CD4-positive, alpha-beta T cell treated with Interleukin-1 beta for 1 hour (primary cell): ENCODE data around the gene LRP11.
"Not testable (repeated sequence)": the region's sequence is repeated elsewhere in the genome, so short reads cannot be mapped to it uniquely, and the experiment has no call there.

Source experiments
- DNase-seq, 2 donors: peaks; one replicate each; pipeline ENCODE4 v3.0.0-alpha.2; 2020 to 2022

Gene LRP11, protein sequence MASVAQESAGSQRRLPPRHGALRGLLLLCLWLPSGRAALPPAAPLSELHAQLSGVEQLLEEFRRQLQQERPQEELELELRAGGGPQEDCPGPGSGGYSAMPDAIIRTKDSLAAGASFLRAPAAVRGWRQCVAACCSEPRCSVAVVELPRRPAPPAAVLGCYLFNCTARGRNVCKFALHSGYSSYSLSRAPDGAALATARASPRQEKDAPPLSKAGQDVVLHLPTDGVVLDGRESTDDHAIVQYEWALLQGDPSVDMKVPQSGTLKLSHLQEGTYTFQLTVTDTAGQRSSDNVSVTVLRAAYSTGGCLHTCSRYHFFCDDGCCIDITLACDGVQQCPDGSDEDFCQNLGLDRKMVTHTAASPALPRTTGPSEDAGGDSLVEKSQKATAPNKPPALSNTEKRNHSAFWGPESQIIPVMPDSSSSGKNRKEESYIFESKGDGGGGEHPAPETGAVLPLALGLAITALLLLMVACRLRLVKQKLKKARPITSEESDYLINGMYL

DNA sequence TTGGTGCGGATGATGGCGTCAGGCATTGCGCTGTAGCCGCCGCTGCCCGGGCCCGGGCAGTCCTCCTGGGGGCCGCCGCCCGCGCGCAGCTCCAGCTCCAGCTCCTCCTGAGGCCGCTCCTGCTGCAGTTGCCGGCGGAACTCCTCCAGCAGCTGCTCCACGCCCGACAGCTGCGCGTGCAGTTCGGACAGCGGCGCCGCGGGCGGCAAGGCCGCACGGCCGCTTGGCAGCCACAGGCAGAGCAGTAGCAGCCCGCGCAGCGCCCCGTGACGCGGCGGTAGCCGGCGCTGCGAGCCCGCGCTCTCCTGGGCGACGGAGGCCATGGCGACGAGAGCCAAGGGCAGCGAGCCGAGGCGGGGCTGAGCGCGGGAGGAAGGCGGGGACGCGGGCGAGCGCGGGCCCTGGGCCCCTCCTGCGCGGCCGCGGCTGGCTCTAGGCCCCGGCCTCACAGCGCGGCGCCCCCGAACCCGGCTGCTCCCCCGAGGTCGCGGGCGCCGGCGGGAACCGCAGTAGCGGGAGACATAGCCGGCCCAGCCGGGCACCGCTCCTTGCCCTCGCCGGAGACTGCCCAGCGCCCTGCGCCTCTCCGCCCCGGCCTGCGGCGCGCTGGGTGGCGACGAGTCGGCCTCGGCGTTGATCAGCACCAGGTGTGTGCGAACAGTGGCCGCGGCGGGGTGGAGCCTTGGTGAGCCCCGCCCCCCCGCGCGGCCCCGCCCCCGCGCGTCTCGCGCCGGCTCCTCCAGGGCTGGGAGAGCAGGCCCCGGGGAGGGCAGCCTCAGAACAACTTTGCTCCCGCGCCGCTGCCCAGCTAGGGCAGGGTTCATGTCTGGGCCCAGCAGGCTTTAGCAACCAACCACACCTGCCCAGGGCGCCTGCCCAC is at the start of gene LRP11:
Gene LRP11 (minus strand): TSS at position 662 of the 880 bp plus-strand sequence. CDS start 339 bp downstream, at position 323.
- DNase-seq, result peak; percentile 81 to 84

DNA sequence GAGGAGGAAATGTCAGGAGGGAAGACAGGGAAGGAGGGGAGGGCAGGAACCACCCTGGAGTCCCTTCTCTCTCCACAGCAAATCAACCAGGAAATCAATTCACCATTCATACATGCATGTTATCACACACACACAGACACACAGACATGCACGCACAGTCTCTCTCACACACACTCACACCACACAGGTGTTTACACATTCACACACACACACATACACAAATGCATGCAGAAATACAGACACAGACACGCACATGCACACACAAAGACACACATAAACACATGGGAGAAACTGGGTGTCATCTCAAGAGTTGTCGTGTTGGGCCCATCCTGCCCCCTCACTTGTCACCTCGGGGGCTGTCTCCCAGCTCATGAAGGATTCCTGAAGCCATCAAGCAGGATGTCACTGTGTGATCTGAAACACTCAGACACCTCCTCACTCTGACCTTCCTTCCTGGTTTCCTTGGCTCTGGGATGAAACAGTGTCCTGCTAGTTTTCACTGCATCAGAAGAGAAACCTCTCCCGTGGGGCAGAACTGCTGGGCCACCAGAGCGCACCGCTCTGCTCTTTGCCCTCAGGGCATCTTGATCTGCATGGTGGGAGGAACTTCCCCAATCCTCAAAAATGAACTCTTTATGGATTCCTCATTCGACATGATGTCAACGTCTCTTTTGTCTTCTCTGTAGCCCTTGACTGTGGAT is 49.5 kb upstream of the LRP11 start:
- DNase-seq, result no peak

DNA sequence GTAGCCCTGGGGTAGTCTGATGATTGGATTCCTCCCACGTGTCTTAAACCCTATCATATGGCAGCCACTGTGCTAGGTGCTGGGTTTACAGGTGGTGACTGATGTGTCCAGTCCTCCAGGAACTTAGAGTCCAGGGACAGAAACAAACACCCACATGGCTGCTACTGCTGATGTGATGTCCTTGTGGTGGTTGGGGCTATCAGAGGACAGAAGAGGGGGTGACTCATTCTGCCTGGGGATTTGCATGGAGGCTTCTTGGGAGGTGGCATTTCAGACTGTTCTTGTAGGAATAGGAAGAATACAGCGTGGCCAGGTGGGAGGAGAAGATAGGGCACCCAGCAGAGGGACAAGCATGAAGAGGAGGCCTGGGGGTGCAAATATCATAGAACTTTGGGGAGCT is 48.9 kb upstream of the LRP11 start:
- DNase-seq, result no peak

DNA sequence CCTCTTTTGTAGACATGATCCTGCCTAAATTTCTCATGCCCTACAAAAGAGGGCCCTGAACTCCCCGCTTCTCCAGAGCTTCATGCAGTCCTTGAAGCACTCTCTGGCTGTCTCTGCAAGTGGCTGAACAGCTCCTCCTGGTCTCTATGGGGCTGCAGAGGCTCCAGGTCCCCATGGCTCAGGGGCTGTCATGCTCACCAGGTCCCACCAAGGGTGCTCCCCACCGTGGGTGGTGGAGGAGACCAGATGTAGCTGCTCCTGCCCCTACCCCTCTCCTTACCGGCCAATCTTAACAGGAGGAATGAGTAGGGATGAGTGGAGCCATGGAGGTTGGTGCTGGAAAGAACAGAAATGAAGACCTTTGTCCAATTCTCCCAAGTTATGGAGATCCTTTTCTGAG is 48.5 kb upstream of the LRP11 start:
- DNase-seq, result not testable (repeated sequence)

DNA sequence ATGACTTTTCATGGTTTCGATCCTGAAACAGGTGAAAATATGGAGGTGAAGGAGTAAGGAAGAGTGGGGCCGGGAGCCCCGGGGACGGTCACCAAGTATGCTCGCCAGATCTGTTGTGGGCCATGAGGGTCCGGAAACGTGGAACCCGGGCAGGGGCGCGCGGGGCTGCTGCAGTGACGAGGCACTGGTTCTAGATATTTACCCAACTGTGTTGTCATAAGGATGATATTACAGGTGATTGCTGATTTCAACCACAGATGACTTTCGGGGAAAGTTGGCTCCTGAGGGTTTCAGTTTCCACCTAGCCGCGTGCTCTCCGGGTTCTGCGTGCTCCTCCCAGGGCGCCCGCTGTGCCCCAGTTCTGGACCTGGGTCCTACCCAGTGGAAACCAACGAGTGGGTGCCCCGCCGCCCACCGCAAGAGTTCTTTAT is 46.6 kb upstream of the LRP11 start:
- DNase-seq, result no peak

DNA sequence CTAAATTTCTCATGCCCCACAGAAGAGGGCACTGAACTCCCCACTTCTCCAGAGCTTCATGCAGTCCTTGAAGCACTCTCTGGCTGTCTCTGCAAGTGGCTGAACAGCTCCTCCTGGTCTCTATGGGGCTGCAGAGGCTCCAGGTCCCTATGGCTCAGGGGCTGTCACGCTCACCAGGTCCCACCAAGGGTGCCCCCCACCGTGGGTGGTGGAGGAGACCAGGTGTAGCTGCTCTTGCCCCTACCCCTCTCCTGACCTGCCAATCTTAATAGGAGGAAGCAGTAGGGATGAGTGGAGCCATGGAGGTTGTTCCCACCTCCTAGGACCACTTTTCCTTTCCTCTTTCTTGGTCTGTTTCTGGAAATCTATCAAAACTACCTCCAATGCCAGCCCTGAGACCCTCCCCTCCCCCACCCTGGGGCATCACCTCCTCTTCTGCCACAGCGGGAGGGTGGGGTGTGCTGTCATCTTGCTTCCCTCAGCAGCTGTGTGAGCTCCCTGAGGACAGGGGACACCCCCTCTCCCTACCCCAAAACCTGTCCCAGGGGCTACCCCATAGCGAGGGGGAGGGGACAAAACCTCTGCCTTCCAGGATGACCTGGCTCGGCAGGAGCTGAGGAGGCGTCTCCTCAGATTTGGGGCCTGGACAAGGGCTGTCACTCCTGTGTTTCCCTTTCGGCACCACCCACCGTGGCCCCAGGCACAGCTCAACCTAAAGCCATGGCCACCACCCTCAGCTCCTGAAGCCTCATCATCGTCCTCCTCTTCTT is 45.7 kb upstream of the LRP11 start:
- no peak for DNase-seq

DNA sequence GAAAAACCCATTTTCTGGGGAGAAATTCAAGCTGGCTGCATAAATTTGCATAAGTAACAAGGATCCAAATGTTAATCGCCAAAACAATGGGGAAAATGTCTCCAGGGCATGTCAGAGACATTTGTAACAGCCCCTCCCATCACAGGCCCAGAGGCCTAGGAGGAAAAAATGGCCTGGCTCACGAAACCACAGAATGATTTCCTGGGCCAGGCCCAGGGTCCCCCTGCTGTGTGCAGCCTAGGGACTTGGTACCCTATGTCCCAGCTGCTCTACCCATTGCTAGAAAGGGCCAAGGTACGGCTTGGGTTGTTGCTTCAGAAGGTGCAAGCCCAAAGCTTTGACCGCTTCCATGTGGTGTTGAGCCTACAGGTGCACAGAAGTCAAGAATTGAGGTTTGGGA is 44.3 kb upstream of the LRP11 start:
- not testable (repeated sequence) for DNase-seq

DNA sequence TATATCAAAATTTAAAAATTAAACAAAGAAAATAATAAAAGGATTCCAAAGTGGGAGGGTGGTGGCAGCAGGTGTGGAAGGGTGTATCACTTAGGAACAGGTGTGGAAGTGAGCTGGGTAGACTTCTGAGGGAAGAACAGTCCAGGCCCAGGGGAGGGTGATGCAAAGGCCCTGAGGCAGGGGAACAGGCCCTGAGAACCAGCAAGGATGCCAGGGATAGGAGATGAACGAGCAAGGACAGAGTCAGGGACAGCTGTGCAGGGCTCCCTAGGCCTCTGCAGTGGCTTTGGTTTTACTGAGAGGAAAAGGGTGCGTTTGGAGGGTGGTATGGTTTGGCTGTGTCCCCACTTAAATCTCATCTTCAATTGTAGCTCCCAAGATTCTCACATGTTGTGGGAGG is 43.2 kb upstream of the LRP11 start:
- DNase-seq, result no peak

DNA sequence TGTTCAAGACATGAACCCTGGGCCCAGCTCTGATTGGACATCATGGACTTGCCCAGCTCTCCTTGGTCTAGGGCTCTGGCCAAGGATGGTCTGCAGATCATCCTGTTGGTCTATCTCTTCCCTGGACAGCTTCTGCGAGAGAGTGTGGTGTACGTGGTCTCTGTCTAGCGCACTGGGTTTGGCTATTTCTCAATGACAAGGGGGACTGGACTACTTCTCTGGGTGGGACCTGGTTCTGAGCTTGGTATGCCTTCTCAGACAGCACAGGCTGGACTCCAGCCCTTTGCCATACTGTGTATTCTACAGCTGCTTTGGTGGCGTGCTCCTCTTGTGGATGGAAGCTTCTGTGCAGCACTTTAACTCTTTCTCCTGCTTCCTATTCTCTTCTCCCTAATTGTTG is 42.2 kb upstream of the LRP11 start:
- DNase-seq, result no peak

DNA sequence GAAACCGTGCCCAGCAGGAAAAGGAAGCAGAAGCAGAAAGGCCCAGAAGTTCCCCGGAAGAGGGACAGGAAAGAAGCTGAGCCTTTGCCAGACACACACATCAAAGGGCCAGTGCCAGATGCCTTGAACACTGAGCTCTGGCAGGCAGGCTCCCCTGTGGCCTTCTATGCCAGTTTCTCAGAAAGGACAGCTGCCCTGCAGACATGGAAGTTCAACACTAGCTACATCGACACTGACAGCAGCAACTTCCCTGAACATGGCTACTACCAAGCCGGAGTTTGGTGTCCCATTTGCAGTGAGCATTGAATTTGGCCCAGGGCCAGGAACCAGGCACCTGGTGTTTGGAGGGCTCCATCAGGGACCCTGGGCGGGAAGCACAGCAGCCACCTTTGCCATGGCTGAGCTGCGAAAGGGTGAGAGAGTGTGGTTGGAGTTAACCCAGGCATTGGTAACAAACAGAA is 41.8 kb upstream of the LRP11 start:
- no peak for DNase-seq

DNA sequence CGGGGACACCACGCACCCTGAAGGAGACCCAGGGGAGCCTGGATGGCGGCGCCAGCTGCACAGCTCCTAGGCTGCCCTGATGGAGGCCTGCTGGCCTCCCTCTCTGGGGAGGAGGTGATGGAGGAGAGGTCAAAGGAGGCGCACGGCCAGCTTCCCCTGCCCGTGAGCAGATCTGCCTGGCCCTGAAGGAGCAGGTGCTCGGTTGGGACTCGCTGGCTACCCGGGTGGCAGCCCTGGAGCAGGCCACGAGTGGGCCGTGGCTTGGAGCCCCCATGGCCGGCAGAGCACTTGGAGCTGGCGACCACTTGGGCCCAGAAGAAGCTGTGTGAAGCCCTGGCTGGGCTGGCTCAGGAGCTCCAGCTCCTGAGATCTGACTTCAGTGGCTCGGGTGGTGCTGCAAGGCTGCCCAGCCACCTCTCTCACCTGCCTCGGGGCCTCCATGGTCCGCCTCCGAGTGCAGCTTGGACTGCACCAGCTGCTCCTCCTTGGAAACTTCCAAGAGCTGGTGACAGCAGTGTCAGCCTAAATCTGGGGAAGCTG is 41.3 kb upstream of the LRP11 start:
- DNase-seq, result no peak

DNA sequence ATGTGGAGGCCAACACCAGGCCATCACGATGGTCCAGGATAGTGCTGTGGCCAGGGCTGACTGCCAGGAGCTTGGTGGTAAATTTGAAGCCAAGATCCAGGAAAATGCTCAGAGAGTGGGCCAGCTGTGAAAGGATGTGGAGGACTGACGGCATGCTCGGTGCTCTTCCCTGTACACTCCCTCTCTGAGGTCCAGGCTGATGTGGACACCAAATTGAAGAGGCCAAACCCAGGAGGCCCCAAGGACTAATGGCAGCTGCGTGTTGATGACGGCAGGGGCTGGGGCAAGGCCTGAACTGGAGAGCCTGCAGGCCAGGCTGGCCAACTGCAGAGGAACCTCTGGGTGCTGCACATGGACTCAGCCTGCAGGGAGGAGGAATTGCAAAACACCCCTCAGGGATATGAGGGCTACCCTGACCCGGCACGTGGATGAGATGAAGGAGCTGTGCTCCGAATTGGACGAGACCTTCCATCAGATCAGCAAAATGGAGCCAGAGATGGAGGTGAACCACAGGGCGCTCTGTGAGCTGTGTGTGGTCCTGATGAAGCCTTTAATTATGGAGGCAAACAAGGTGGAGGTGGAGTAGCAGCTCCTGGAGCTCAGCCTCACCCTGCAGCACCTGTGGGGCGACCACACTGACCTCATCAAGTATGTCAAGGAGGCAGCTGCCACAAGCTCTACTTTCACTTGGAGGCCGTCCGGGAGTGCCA is 40.7 kb upstream of the LRP11 start:
- no peak for DNase-seq

DNA sequence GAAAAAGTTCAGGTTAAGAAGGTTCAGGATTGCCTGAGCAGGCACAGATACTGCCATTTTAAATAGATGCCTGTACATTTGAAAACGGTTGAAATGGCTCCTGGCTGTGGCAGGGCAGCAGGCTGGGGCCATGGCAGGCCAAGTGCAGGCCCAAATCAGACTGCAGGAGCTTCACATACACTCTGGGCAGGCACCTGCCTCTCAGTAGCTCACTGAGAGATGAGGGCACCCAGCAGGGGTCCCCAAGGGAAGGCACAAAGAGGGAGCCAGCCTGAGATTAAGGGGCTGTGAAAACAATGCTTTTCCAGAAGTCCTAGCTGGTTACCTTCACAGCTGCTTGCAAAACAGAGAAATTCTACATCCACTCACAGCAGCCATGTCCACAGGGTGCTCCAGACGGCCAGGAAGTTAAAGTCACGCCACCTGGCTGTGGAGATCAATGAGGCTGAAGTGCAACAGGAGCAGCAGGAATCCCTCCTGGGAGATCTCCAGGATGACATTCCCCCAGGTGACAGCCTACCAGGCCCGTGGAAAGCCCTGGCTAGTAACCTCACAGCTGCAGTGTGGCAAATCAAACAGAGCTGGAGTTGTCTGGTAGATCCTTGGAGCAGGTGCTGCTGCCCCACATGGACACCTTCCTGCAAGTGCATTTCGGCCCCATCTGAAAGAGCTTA is 39.9 kb upstream of the LRP11 start:
- no peak for DNase-seq

DNA sequence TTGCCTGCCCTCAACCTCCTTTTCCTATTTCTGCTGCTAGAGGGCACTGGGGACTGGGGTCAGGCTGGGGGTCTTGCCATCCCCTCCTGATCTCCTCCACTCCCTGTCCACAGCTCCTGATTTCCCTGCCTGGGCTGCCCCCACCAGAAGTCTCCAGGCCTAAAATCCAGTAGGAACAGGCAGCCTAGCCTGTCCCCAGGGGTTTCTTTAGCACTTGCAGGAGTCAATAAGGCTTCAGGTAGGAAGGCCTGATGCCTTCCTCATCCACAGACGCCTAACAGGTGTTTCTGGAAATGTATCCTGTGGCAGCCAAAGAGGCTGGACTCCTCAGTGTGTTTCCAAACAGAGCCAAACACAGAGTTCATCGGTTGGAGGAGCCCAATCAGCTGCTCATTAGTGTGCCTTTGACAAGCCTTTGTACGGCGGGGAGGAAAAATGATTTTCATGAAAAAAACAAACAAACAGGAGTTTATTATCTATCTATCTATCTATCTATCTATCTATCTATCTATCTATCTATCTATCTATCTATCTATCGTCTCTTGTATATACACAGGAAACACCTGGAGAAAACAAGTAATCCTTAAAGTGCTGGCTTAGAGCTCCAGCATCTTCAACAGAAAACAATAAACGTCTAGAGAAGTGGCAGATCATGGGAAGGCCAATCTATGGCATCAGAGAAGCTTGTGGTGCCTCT is 37.4 kb upstream of the LRP11 start:
- DNase-seq, result no peak

DNA sequence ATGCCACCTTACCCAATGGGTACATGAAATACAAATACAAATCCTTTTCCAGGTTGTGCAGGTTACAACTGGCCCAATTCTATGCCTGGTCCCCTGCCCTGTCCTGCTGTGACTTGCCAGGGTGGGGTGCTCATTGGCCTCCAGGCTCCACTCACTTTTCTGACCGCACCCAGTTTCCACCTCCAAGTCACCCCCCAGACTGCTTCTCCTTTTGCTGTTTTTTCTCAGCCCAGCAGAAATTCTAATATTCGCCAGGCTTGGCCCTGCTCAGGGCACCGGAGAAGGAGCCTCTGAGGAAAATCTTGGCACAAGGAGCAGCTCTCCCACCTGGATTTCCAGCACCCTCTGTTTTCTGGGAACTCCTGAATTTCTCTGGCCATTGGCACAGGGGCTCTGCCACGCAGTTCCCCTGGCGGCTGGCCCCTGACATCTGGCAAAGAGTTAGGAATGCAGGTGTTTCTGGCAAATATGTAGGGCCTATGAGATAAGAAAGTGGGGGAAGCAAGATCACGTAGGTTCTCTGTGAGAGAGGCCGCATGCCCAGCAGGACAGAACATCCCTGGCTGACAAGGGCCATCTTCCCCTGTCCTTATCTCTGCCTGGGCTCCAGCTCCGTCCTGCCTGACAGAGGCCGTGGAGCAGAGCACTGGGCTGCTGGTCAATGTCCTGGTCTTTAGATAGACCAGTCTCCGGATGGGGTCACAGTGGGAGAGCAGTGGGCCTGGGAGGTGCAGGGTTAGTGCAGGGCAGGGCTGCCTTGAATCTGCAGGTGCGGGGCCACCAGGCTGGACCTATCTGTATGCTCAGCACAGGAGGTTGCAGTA is 36.7 kb upstream of the LRP11 start:
- no peak for DNase-seq

DNA sequence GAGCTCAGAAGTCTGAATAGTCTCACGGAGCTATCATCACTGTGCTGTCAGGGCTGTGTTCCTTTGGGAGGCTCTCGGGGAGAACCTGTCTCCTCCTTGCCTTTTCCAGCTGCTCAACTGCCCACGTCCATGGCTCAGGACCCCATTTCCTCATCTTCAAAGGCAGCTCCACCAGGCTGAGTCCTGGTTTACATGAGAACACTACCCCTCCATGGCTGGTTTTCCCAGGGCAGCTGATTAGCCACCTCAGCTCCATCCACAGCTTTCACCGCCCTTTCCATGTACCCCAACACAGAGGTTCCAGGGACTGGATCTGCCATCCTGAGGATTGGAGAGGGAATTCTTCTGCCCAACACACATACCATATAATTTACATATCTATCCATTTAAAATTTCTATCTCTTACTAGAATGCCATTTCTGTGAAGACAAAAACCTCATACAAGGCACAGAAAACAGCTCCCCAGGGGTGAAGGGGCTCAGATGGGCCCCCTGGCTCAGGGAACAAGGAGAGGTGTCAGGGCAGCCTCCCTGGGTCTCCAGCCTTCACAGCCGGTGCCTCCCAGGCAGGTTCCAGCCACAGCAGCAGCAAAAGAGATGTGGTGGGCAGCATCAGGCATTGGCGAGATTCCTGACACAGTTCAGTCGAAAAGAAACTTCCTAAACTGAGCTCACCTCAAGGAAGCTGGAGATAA is 35.9 kb upstream of the LRP11 start:
- DNase-seq, result no peak

DNA sequence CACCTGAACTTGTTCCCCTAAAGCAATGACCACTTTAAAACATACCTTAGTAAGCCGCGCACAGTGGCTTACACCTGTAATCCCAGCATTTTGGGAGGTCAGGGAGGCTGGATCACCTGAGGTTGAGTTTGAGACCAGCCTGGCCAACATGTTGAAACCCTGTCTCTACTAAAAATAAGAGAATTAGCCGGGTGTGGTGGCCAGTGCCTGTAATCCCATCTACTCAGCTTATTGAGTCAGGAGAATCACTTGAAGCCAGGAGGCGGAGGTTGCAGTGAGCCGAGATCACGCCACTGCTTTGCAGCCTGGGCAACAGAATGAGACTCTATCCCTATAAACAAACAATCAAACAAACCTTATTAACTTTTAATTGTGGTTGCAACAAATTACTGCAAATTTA is 35.3 kb upstream of the LRP11 start:
- no peak for DNase-seq

DNA sequence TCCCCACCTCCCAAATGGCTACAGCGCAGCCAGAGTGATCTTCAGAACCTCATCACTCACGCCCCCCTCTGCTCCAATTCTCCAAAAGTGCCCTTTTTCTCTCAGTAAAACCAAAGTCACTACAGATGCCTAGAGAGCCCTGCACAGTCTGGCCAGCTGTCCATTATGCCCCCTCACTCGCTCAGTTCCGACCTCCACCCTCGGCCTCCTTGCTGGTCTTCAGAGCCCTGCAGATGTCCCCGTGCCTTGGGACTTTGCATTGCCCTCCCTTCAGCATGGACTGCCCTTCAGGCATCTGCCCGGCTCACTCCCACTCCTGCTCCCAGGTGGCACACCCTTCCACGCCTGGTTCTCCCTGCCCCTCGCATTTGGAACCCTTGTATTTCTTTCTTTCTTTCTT is 34.8 kb upstream of the LRP11 start:
- no peak for DNase-seq
